Stimulated activated CD4-positive, alpha-beta T cell treated with anti-CD3 and anti-CD28 coated beads, Interleukin-4, amount 100 ng/mL, for 1 hour (primary cell): ENCODE results near the gene NLGN1.

Source experiments
- DNase-seq: peaks from one replicate; pipeline ENCODE4 v3.0.0-alpha.2; 2020

The NLGN1 gene

GRCh38 chr3:173734473-173734872 lies 336.9 kb downstream of the NLGN1 start:
- DNase-seq: no peak

- no peak for DNase-seq
These were observed 337.4 kb downstream of the NLGN1 start for GRCh38 chr3:173734895-173735294.

- no peak for DNase-seq
These were observed 338.3 kb downstream of the NLGN1 start for GRCh38 chr3:173735841-173736240.

- DNase-seq: no peak
These were observed 339.7 kb downstream of the NLGN1 start for GRCh38 chr3:173737167-173737808.

GRCh38 chr3:173739726-173740125 lies 342.2 kb downstream of the NLGN1 start:
- no peak for DNase-seq

- no peak for DNase-seq
These were observed 344.9 kb downstream of the NLGN1 start for GRCh38 chr3:173742491-173742890.

GRCh38 chr3:173743111-173743510 lies 345.6 kb downstream of the NLGN1 start:
- no peak for DNase-seq

- no peak for DNase-seq
These were observed 346.0 kb downstream of the NLGN1 start for GRCh38 chr3:173743516-173743915.

GRCh38 chr3:173744479-173744878 lies 346.9 kb downstream of the NLGN1 start:
- no peak for DNase-seq

GRCh38 chr3:173744895-173745294 lies 347.4 kb downstream of the NLGN1 start:
- DNase-seq: no peak

GRCh38 chr3:173745952-173746682 lies 348.6 kb downstream of the NLGN1 start:
- DNase-seq: no peak

GRCh38 chr3:173747427-173747826 lies 349.9 kb downstream of the NLGN1 start:
- DNase-seq: no peak

GRCh38 chr3:173748105-173748504 lies 350.6 kb downstream of the NLGN1 start:
- no peak for DNase-seq

- no peak for DNase-seq
These were observed 352.6 kb downstream of the NLGN1 start for GRCh38 chr3:173750095-173750494.

- no peak for DNase-seq
These were observed 353.0 kb downstream of the NLGN1 start for GRCh38 chr3:173750591-173750990.

- DNase-seq: no peak
These were observed 356.0 kb downstream of the NLGN1 start for GRCh38 chr3:173753593-173753992.

GRCh38 chr3:173755161-173755560 lies 357.6 kb downstream of the NLGN1 start:
- DNase-seq: no peak

GRCh38 chr3:173761161-173761560 lies 363.6 kb downstream of the NLGN1 start:
- DNase-seq: no peak

- no peak for DNase-seq
These were observed 365.0 kb downstream of the NLGN1 start for GRCh38 chr3:173762501-173762900.

- DNase-seq: no peak
These were observed 372.5 kb downstream of the NLGN1 start for GRCh38 chr3:173770011-173770410.

- no peak for DNase-seq
These were observed 373.4 kb downstream of the NLGN1 start for GRCh38 chr3:173770796-173771573.

- no peak for DNase-seq
These were observed 376.3 kb downstream of the NLGN1 start for GRCh38 chr3:173773800-173774199.

GRCh38 chr3:173774294-173774693 lies 376.8 kb downstream of the NLGN1 start:
- DNase-seq: no peak

- DNase-seq: no peak
These were observed 380.7 kb downstream of the NLGN1 start for GRCh38 chr3:173778251-173778650.
